ENCODE data around the gene ACOXL.

Gene ACOXL

GRCh38 chr2:111143843-111144198, 411.4 kb downstream of the ACOXL start:
- DNase-seq: no peak

- no peak for DNase-seq
Observed at GRCh38 chr2:111145103-111145760, 412.9 kb downstream of the ACOXL start.

GRCh38 chr2:111145951-111146350, 413.6 kb downstream of the ACOXL start:
- no peak for DNase-seq

- DNase-seq: no peak
Observed at GRCh38 chr2:111148225-111148873, 416.0 kb downstream of the ACOXL start.

GRCh38 chr2:111148925-111149324, 416.6 kb downstream of the ACOXL start:
- DNase-seq: no peak

GRCh38 chr2:111149882-111150455, 417.6 kb downstream of the ACOXL start:
- DNase-seq: no peak

- no peak for DNase-seq
Observed at GRCh38 chr2:111154758-111155157, 422.4 kb downstream of the ACOXL start.

GRCh38 chr2:111155610-111156009, 423.2 kb downstream of the ACOXL start:
- DNase-seq: no peak

GRCh38 chr2:111156529-111156928, 424.2 kb downstream of the ACOXL start:
- DNase-seq: no peak

GRCh38 chr2:111157071-111157661, 424.8 kb downstream of the ACOXL start:
- DNase-seq: no peak

- DNase-seq: no peak
Observed at GRCh38 chr2:111157798-111158197, 425.4 kb downstream of the ACOXL start.

- no peak for DNase-seq
Observed at GRCh38 chr2:111159641-111160040, 427.3 kb downstream of the ACOXL start.

GRCh38 chr2:111160758-111161157, 428.4 kb downstream of the ACOXL start:
- no peak for DNase-seq

GRCh38 chr2:111161971-111162370, 429.6 kb downstream of the ACOXL start:
- no peak for DNase-seq

GRCh38 chr2:111162718-111163331, 430.5 kb downstream of the ACOXL start:
- no peak for DNase-seq

GRCh38 chr2:111164078-111164477, 431.7 kb downstream of the ACOXL start:
- DNase-seq: no peak

- DNase-seq: no peak
Observed at GRCh38 chr2:111165084-111165483, 432.7 kb downstream of the ACOXL start.

GRCh38 chr2:111166115-111166514, 433.7 kb downstream of the ACOXL start:
- no peak for DNase-seq

- DNase-seq: no peak
Observed at GRCh38 chr2:111167076-111167862, 434.9 kb downstream of the ACOXL start.

- no peak for DNase-seq
Observed at GRCh38 chr2:111167863-111168162, 435.4 kb downstream of the ACOXL start.
